GM12872 (cell line): ENCODE measurements around the gene CAST.

ENCODE experiments used
- CTCF ChIP-seq: IDR thresholded peaks from 3 replicates; pipeline ENCODE4 v1.5.1; 2011; ENCODE audit warnings: low read depth, mild to moderate bottlenecking, low read length, moderate library complexity; ENCODE audit not compliant: insufficient read depth

The CAST gene

GRCh38 chr5:96775050-96775449 is 112.9 kb downstream of the CAST start:
- TF ChIP-seq CTCF, result no peak

- TF ChIP-seq CTCF, result no peak
These were observed 113.5 kb downstream of the CAST start for GRCh38 chr5:96775689-96776088.

- no peak for TF ChIP-seq CTCF
These were observed 114.4 kb downstream of the CAST start for GRCh38 chr5:96776621-96777020.

- no peak for TF ChIP-seq CTCF
These were observed 116.2 kb downstream of the CAST start for GRCh38 chr5:96778409-96778808.

- no peak for TF ChIP-seq CTCF
These were observed 118.5 kb downstream of the CAST start for GRCh38 chr5:96780626-96781025.

GRCh38 chr5:96781031-96781971 is 119.1 kb downstream of the CAST start:
- TF ChIP-seq CTCF, result no peak

GRCh38 chr5:96783326-96783725 is 121.2 kb downstream of the CAST start:
- no peak for TF ChIP-seq CTCF
